H9 (cell line): ENCODE measurements around the gene ARL16. TPM values are rescaled to one million over a fixed set of nuclear protein-coding genes. Genes with fewer than 3 reads are reported as not detected.
"Not testable (repeated sequence)": the region's sequence is repeated elsewhere in the genome, so short reads cannot be mapped to it uniquely, and the experiment has no call there.

ENCODE experiments used
- DNase-seq: peaks from one replicate; pipeline ENCODE4 v3.0.0-alpha.2; 2017
- H2AFZ ChIP-seq: one replicate; pipeline ENCODE4 v1.6.1; 2013; ENCODE audit warnings: mild to moderate bottlenecking, low read length, control low read depth, moderate library complexity
- H2AK5ac ChIP-seq: 2 replicates; pipeline ENCODE4 v1.6.1; 2013; ENCODE audit warnings: low read length, control low read depth, mixed read lengths; ENCODE audit not compliant: insufficient read length
- H2BK120ac ChIP-seq: one replicate; pipeline ENCODE4 v1.6.1; 2013; ENCODE audit warnings: low read depth, mild to moderate bottlenecking, low read length, control low read depth, inconsistent platforms; ENCODE audit not compliant: poor library complexity, severe bottlenecking
- H2BK12ac ChIP-seq: 2 replicates; pipeline ENCODE4 v1.6.1; 2013; ENCODE audit warnings: low read length, control low read depth, mixed read lengths, low read depth; ENCODE audit not compliant: insufficient read length
- H2BK15ac ChIP-seq: 2 replicates; pipeline ENCODE4 v1.6.1; 2013; ENCODE audit warnings: low read depth, low read length, control low read depth
- H2BK20ac ChIP-seq: one replicate; pipeline ENCODE4 v1.6.1; 2013; ENCODE audit warnings: low read depth, mild to moderate bottlenecking, low read length, control low read depth, inconsistent platforms; ENCODE audit not compliant: poor library complexity, severe bottlenecking
- H2BK5ac ChIP-seq: 2 replicates; pipeline ENCODE4 v1.6.1; 2013; ENCODE audit warnings: low read length, control low read depth, mixed read lengths; ENCODE audit not compliant: insufficient read length
- H3K14ac ChIP-seq: 2 replicates; pipeline ENCODE4 v1.6.1; 2013; ENCODE audit warnings: low read length, control low read depth; ENCODE audit not compliant: insufficient read depth
- H3K18ac ChIP-seq: 2 replicates; pipeline ENCODE4 v1.6.1; 2013; ENCODE audit warnings: low read depth, mild to moderate bottlenecking, mixed read lengths, low read length, control low read depth; ENCODE audit not compliant: insufficient read length
- H3K23ac ChIP-seq: 2 replicates; pipeline ENCODE4 v1.6.1; 2013; ENCODE audit warnings: low read length, control low read depth, mixed read lengths, low read depth; ENCODE audit not compliant: insufficient read length
- H3K23me2 ChIP-seq: 2 replicates; pipeline ENCODE4 v1.6.1; 2013; ENCODE audit warnings: low read depth, mild to moderate bottlenecking, mixed read lengths, low read length, control low read depth; ENCODE audit not compliant: insufficient read length, poor library complexity, severe bottlenecking
- H3K27ac ChIP-seq: 2 replicates; pipeline ENCODE4 v1.5.1; 2013; ENCODE audit warnings: low read length, control low read depth, mixed read lengths, low read depth; ENCODE audit not compliant: insufficient read length
- H3K27me3 ChIP-seq: 2 replicates; pipeline ENCODE4 v1.6.1; 2013; ENCODE audit warnings: low read length, control low read depth, inconsistent platforms; ENCODE audit not compliant: insufficient read depth
- H3K4ac ChIP-seq: 2 replicates; pipeline ENCODE4 v1.6.1; 2013; ENCODE audit warnings: low read depth, mild to moderate bottlenecking, control low read depth, inconsistent platforms, low read length, moderate library complexity
- H3K4me1 ChIP-seq: 2 replicates; pipeline ENCODE4 v1.6.1; 2013; ENCODE audit warnings: low read length, control low read depth, inconsistent platforms; ENCODE audit not compliant: insufficient read depth
- H3K4me2 ChIP-seq: 2 replicates; pipeline ENCODE4 v1.6.1; 2013; ENCODE audit warnings: low read length, control low read depth, mixed read lengths; ENCODE audit not compliant: insufficient read length, insufficient read depth
- H3K56ac ChIP-seq: 2 replicates; pipeline ENCODE4 v1.6.1; 2013; ENCODE audit warnings: low read depth, mild to moderate bottlenecking, mixed read lengths, low read length, control low read depth; ENCODE audit not compliant: insufficient read length
- H3K79me1 ChIP-seq: 2 replicates; pipeline ENCODE4 v1.6.1; 2013; ENCODE audit warnings: low read depth, mild to moderate bottlenecking, moderate library complexity, low read length, control low read depth, inconsistent platforms; ENCODE audit not compliant: insufficient read depth, poor library complexity, severe bottlenecking
- H3K79me2 ChIP-seq: 2 replicates; pipeline ENCODE4 v1.6.1; 2013; ENCODE audit warnings: low read length, control low read depth, inconsistent platforms; ENCODE audit not compliant: insufficient read depth
- H3K9ac ChIP-seq: 2 replicates; pipeline ENCODE4 v1.6.1; 2013; ENCODE audit warnings: low read length, control low read depth, mixed read lengths; ENCODE audit not compliant: insufficient read length; ENCODE audit errors: extremely low read depth
- H3K9me3 ChIP-seq: one replicate; pipeline ENCODE4 v1.6.1; 2013; ENCODE audit warnings: low read depth, low read length, inconsistent platforms; ENCODE audit not compliant: control insufficient read depth
- H3T11ph ChIP-seq: one replicate; pipeline ENCODE4 v1.6.1; 2013; ENCODE audit warnings: mild to moderate bottlenecking, low read length, control low read depth, inconsistent platforms
- H4K20me1 ChIP-seq: one replicate; pipeline ENCODE4 v1.6.1; 2013; ENCODE audit not compliant: control insufficient read depth, insufficient read length, insufficient read depth
- H4K5ac ChIP-seq: 2 replicates; pipeline ENCODE4 v1.6.1; 2013; ENCODE audit warnings: low read depth, mild to moderate bottlenecking, mixed read lengths, low read length, control low read depth; ENCODE audit not compliant: insufficient read length
- H4K8ac ChIP-seq: replicated peaks from 2 replicates; pipeline ENCODE4 v1.6.1; 2013; ENCODE audit warnings: low read length, control low read depth, mixed read lengths, low read depth; ENCODE audit not compliant: insufficient read length
- H4K91ac ChIP-seq: 2 replicates; pipeline ENCODE4 v1.6.1; 2013; ENCODE audit warnings: low read depth, mild to moderate bottlenecking, moderate library complexity, mixed read lengths, low read length, control low read depth; ENCODE audit not compliant: insufficient read length
- H3K27ac Mint-ChIP-seq, 3 experiments: 2 replicates in 2 of 3; 3 replicates in 1 of 3; pipeline ENCODE4 v1.8.0; 2020 to 2021; ENCODE audit warnings: mixed read lengths in 3 of 3, mild to moderate bottlenecking in 1 of 3, moderate library complexity in 1 of 3
- H3K27me3 Mint-ChIP-seq: 2 replicates; pipeline ENCODE4 v1.8.0; 2021; ENCODE audit warnings: low read depth, mild to moderate bottlenecking, moderate library complexity, mixed read lengths
- H3K36me3 Mint-ChIP-seq, 3 experiments: 2 replicates in 2 of 3; 3 replicates in 1 of 3; pipeline ENCODE4 v1.8.0; 2020 to 2021; ENCODE audit warnings: low read depth in 3 of 3, mixed read lengths in 3 of 3; ENCODE audit not compliant: insufficient read depth in 1 of 3
- H3K4me1 Mint-ChIP-seq, 2 experiments: 2 replicates each; pipeline ENCODE4 v1.8.0; 2020; ENCODE audit warnings: mixed read lengths in 2 of 2
- H3K4me3 Mint-ChIP-seq, 2 experiments: 2 replicates in 1 of 2; 3 replicates in 1 of 2; pipeline ENCODE4 v1.8.0; 2020 to 2021; ENCODE audit warnings: mild to moderate bottlenecking in 2 of 2, mixed read lengths in 2 of 2, moderate library complexity in 1 of 2
- H3K9me3 Mint-ChIP-seq, 2 experiments: 2 replicates in 1 of 2; 3 replicates in 1 of 2; pipeline ENCODE4 v1.8.0; 2020; ENCODE audit warnings: mild to moderate bottlenecking in 2 of 2, mixed read lengths in 2 of 2, moderate library complexity in 1 of 2
- CTCF ChIP-seq: fragments of 200-600 bp; sonication (generic); conservative IDR thresholded peaks from 3 replicates; pipeline ENCODE4 v1.8.0; 2021; ENCODE audit warnings: antibody characterized with exemption, mild to moderate bottlenecking
- WGBS: extraction: QIAGEN DNeasy Blood & Tissue Kit; methylation state at CpG from one replicate; pipeline ENCODE4 v1.1.7; 2013; ENCODE audit warnings: missing lambda C conversion rate, low lambda C conversion rate, mixed read lengths; ENCODE audit not compliant: insufficient read length; ENCODE audit errors: extremely low coverage; 5-methylcytosine and 5-hydroxymethylcytosine counted together
- total RNA-seq: library from RNA; stranded (reverse); gene quantifications from 2 replicates; pipeline ENCODE4 v1.2.1, GENCODE V29; 2021

The ARL16 gene
- total RNA-seq, 1 experiment from 2014 or later, result 58.6 TPM

- H3K27me3 Mint-ChIP-seq, H3K14ac ChIP-seq, H4K91ac ChIP-seq, H3K4ac ChIP-seq, H2AFZ ChIP-seq, H3K4me1 ChIP-seq, H3K4me3 Mint-ChIP-seq, H2BK15ac ChIP-seq, H4K20me1 ChIP-seq, H3K79me1 ChIP-seq, H3K79me2 ChIP-seq, H3K56ac ChIP-seq, H2BK5ac ChIP-seq, H3K9ac ChIP-seq, H3K18ac ChIP-seq, H3K27ac Mint-ChIP-seq, H4K8ac ChIP-seq, H3K27me3 ChIP-seq, H3K23me2 ChIP-seq, H3K9me3 Mint-ChIP-seq, H3T11ph ChIP-seq, H2BK20ac ChIP-seq, H3K9me3 ChIP-seq, H3K4me1 Mint-ChIP-seq, H4K5ac ChIP-seq, H3K27ac ChIP-seq, H3K4me2 ChIP-seq, H2BK120ac ChIP-seq, H2BK12ac ChIP-seq, H3K23ac ChIP-seq, H2AK5ac ChIP-seq: not testable (repeated sequence)
- peak; percentile 61 for DNase-seq
- H3K36me3 Mint-ChIP-seq, result peaks cover 22 to 43% (median 40%) of the 10 kb centered on the region in 3 experiments; a peak in 6 of 7 replicates
- TF ChIP-seq CTCF, result peak; percentile 73
- WGBS, result no CpG with 5 or more reads among the region's 18 CpGs
Measured at GRCh38 chr17:81675515-81676221, 7.9 kb downstream of the ARL16 start.
